ENCODE measurements around the gene SATB2. TPM values are rescaled to one million over a fixed set of nuclear protein-coding genes. Genes with fewer than 3 reads are reported as not detected.

The SATB2 gene
- total and polyA plus RNA-seq, 3 experiments from 2014 or later = 0.09 to 0.13 TPM; not detected in 1

DNA sequence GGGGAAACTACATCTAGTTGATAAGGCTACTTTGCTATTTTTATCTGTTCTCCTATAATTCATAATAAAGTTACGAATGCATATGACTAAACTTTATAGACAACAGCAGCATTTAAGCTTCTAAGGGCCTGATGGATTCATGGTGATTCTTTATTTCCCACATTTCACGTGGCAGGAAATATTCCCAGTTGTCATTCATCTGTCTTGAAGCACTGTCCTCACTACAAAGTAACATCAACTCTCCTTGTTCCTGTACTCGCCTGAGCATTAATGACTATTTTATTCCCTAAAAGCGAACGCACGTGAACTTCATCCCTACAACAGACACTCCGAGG, 2.6 kb downstream of the SATB2 start:
- H3K9me3 ChIP-seq (ENCODE audit: low read length) = no peaks in the 10 kb centered on the region
- POLR2A ChIA-PET = no interaction called here
- H3K27ac Mint-ChIP-seq = no peak overlapping the region
- H3K27ac ChIP-seq (ENCODE audit: low read depth, low read length) = peak overlapping the region; percentile 33
- H3K4me1 Mint-ChIP-seq = peaks cover 14 to 39% (median 28%) of the 10 kb centered on the region in 3 donors
- no peak for DNase-seq
- H3K4me3 ChIP-seq (ENCODE audit: low read length) = no peak overlapping the region
- peaks cover 17% of the 10 kb centered on the region for H3K4me1 ChIP-seq (ENCODE audit: insufficient read depth, low read length)
- peaks cover 27% of the 10 kb centered on the region for H3K27me3 ChIP-seq (ENCODE audit: insufficient read depth, low read length, poor library complexity, severe bottlenecking)
- H3K36me3 ChIP-seq (ENCODE audit: insufficient read depth, low read length) = no peaks in the 10 kb centered on the region
- peak overlapping the region in 3 of 7 donors; percentile 16 to 39 (median 30) for H3K4me3 Mint-ChIP-seq
- H3K27me3 Mint-ChIP-seq = peaks cover 36 to 65% of the 10 kb centered on the region in 2 donors
- H3K9me3 Mint-ChIP-seq = peaks cover 0 to 6% (median under 1%) of the 10 kb centered on the region in 5 donors
- CTCF ChIA-PET = no interaction called here
- peaks cover 0 to 2% (median 0%) of the 10 kb centered on the region in 3 donors for H3K36me3 Mint-ChIP-seq

DNA sequence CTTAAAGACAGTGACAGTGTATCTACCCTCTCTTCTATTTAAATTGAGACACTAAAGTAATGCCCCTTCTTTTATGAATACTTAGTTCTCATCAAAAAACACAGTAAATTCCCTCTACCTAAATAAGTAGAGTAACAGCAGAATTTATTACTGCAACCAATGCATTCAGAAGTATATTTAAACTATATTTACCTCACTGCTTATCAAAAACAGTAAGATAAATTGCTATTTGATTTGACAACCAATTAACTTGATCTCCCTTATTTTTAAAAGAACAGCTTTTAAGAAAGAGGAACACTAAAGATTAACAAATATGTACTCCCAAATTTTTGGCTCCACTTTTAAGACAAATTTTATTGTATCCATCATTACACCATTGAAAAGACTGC, 4.8 kb downstream of the SATB2 start:
- Histone ChIP-seq H3K27me3 (ENCODE audit: insufficient read depth, low read length, poor library complexity, severe bottlenecking) (peaks cover 21% of the 10 kb centered on the region), H3K4me1 (ENCODE audit: insufficient read depth, low read length) (peaks cover 11% of the 10 kb centered on the region), H3K27ac (ENCODE audit: low read depth, low read length) (peak overlapping the region; percentile 34), H3K9me3 (ENCODE audit: low read length) (no peaks in the 10 kb centered on the region), H3K4me3 (ENCODE audit: low read length) (no peak overlapping the region), H3K36me3 (ENCODE audit: insufficient read depth, low read length) (no peaks in the 10 kb centered on the region)
- DNase-seq = no peak
- H3K27ac Mint-ChIP-seq = no peak overlapping the region
- H3K9me3 Mint-ChIP-seq = peaks cover 0 to 3% (median 0%) of the 10 kb centered on the region in 5 donors
- no peaks in the 10 kb centered on the region for H3K36me3 Mint-ChIP-seq
- H3K4me1 Mint-ChIP-seq = peaks cover 6 to 27% (median 19%) of the 10 kb centered on the region in 3 donors
- H3K27me3 Mint-ChIP-seq = peaks cover 32 to 67% of the 10 kb centered on the region in 2 donors
- ChIA-PET POLR2A (no interaction called here), CTCF (no interaction called here)
- no peak overlapping the region for H3K4me3 Mint-ChIP-seq

DNA sequence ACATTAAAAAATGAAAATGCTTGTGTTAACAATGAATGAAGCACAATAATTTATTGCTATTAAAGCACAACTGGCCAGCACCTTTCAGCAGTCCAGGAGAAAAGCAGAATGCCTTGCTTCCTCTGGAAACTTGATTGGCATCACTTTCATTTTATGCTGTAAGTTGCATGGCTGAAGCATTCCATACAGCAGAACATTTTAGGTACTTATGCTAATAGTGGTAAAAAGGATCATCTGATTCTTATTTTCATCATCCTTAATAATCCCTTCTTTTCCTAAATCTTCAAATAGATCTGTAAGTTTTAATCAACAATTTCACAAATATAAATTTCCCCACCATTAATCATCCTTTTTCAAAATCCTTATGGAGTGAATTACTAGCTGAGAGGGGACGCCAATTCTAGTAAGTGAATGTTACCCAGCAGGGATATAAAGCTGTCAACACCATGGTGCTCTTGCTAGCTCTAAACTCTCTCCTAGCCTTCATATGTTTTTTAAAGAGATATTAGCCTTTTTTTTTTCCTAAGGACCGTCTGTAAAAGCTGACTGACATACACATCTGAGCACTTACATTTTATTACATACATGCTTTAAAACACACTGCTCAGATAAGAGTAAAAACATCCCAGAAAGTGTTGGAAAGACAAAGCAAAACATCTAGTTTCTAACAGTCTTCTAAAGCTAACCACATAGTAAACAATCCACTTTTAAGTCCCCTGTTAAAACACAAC, 5.3 kb downstream of the SATB2 start:
- Histone ChIP-seq H3K4me1 (ENCODE audit: insufficient read depth, low read length) (peaks cover 11% of the 10 kb centered on the region), H3K27ac (ENCODE audit: low read depth, low read length) (peak overlapping the region; percentile 34), H3K9me3 (ENCODE audit: low read length) (no peaks in the 10 kb centered on the region), H3K4me3 (ENCODE audit: low read length) (no peak overlapping the region), H3K36me3 (ENCODE audit: insufficient read depth, low read length) (no peaks in the 10 kb centered on the region), H3K27me3 (ENCODE audit: insufficient read depth, low read length, poor library complexity, severe bottlenecking) (peaks cover 21% of the 10 kb centered on the region)
- no peak overlapping the region for H3K27ac Mint-ChIP-seq
- CTCF ChIA-PET = no interaction called here
- peaks cover 32 to 66% of the 10 kb centered on the region in 2 donors for H3K27me3 Mint-ChIP-seq
- no peaks in the 10 kb centered on the region for H3K36me3 Mint-ChIP-seq
- H3K4me1 Mint-ChIP-seq = peaks cover 5 to 21% (median 17%) of the 10 kb centered on the region in 3 donors
- no peak overlapping the region for H3K4me3 Mint-ChIP-seq
- DNase-seq = no peak
- H3K9me3 Mint-ChIP-seq = peaks cover 0 to 3% (median 0%) of the 10 kb centered on the region in 5 donors
- POLR2A ChIA-PET = no interaction called here

DNA sequence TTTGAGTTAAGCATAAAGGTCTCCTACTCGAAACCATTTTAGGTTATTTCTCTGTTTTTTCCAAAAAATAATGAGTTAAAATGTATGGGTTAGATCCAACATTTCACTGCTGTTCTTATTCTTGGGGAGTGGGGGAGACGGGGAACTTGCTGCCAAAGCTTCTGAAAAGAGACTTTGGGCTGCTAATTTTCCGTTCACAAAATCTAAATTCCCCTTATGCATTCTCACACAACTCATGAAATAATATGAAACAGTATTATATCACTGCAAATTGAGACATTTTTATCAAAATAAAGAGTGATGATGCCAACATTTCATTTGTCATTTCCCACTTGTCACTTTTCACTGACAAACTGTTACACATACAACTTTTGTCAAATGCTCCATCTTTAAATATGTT, 7.8 kb downstream of the SATB2 start:
- Histone ChIP-seq H3K9me3 (ENCODE audit: low read length) (no peaks in the 10 kb centered on the region), H3K36me3 (ENCODE audit: insufficient read depth, low read length) (no peaks in the 10 kb centered on the region), H3K4me1 (ENCODE audit: insufficient read depth, low read length) (no peaks in the 10 kb centered on the region), H3K27ac (ENCODE audit: low read depth, low read length) (no peak overlapping the region), H3K27me3 (ENCODE audit: insufficient read depth, low read length, poor library complexity, severe bottlenecking) (peaks cover 4% of the 10 kb centered on the region), H3K4me3 (ENCODE audit: low read length) (no peak overlapping the region)
- no peak for DNase-seq
- POLR2A ChIA-PET = no interaction called here
- Mint-ChIP-seq H3K9me3 (no peaks in the 10 kb centered on the region), H3K27ac (no peak overlapping the region), H3K27me3 (peaks cover 20 to 67% of the 10 kb centered on the region in 2 donors), H3K4me1 (no peaks in the 10 kb centered on the region), H3K4me3 (no peak overlapping the region), H3K36me3 (no peaks in the 10 kb centered on the region)
- CTCF ChIA-PET = no interaction called here

DNA sequence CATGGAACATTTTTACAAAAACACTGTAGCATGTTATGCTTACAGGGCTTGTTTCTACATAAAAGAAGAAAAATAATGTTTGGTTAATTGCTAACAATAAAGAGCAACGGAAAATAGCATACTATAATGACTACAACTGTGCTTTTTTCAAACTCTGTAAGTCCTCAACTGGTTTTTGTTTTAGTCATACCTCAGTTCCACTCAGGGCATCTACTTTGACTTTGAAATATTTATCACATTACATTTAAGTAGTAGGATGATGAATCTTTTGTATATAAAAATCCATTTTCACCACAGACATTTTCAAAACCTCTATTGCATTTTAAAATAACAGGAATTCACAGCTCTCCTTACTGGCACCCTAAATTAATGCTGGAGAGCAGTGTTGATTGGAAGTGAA, 8.3 kb downstream of the SATB2 start:
- Mint-ChIP-seq H3K4me1 (no peaks in the 10 kb centered on the region), H3K4me3 (no peak overlapping the region), H3K36me3 (no peaks in the 10 kb centered on the region), H3K27ac (no peak overlapping the region), H3K27me3 (peaks cover 17 to 65% of the 10 kb centered on the region in 2 donors), H3K9me3 (no peaks in the 10 kb centered on the region)
- POLR2A ChIA-PET = no interaction called here
- no peaks in the 10 kb centered on the region for H3K36me3 ChIP-seq (ENCODE audit: insufficient read depth, low read length)
- CTCF ChIA-PET = no interaction called here
- H3K27me3 ChIP-seq (ENCODE audit: insufficient read depth, low read length, poor library complexity, severe bottlenecking) = peaks cover 4% of the 10 kb centered on the region
- no peaks in the 10 kb centered on the region for H3K9me3 ChIP-seq (ENCODE audit: low read length)
- H3K4me3 ChIP-seq (ENCODE audit: low read length) = no peak overlapping the region
- H3K27ac ChIP-seq (ENCODE audit: low read depth, low read length) = no peak overlapping the region
- DNase-seq = no peak
- H3K4me1 ChIP-seq (ENCODE audit: insufficient read depth, low read length) = no peaks in the 10 kb centered on the region

DNA sequence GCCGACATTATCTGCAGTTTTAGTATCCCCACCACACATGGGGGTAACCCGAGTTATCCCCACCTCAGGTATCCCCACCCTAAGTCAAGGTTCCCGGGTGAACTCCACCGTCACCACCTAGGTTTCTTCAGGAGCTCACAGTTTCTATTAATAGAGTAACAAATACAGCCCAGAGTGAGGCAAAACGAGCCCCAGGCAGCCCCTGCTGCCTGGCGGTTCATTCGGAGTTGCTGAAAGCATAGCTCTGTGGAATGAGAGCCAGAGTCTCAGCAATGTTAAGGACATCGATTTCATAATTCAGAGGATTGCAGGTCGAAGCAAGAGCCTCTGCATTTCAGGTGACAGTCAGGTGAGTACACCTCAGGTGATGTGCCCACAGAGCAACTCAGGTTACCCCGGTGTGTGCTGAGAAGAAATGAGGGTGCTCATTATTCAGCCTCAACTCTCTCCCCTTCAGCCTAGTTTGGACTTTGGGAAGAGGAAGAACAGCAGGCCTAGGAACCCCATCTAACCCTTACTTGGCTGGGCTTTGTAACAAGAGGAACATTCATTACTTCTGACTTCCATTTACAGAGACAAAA, 10.7 kb downstream of the SATB2 start:
- CTCF ChIA-PET = no interaction called here
- peaks cover 4% of the 10 kb centered on the region for H3K27me3 ChIP-seq (ENCODE audit: insufficient read depth, low read length, poor library complexity, severe bottlenecking)

DNA sequence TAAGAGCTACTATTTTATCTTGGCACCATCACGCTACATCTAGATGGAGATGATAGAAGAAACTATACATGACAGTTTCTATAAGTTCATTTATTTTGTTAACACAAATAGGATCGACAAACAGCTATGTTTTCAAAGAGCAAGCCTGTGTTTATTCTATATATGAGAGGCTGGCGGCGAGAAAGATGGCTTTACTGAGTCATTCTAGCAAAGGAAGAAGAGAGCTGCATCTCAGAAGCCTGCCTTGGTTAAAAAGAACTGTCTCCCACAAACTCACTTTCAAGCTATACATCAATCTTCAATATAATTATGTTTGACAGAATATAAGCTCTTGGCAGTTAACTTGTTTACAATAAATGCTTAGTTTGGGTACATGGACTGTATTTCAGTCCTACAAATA, 13.0 kb downstream of the SATB2 start:
- no peak overlapping the region for H3K27ac ChIP-seq (ENCODE audit: low read depth, low read length)
- H3K9me3 Mint-ChIP-seq = no peaks in the 10 kb centered on the region
- H3K36me3 ChIP-seq (ENCODE audit: insufficient read depth, low read length) = no peaks in the 10 kb centered on the region

More for the DNA sequence above, 10.7 kb downstream of the SATB2 start:
- DNase-seq = no peak
- Histone ChIP-seq H3K4me3 (ENCODE audit: low read length) (no peak overlapping the region), H3K9me3 (ENCODE audit: low read length) (no peaks in the 10 kb centered on the region), H3K27ac (ENCODE audit: low read depth, low read length) (no peak overlapping the region), H3K4me1 (ENCODE audit: insufficient read depth, low read length) (no peaks in the 10 kb centered on the region), H3K36me3 (ENCODE audit: insufficient read depth, low read length) (no peaks in the 10 kb centered on the region)
- Mint-ChIP-seq H3K4me3 (no peak overlapping the region), H3K27ac (no peak overlapping the region), H3K4me1 (no peaks in the 10 kb centered on the region), H3K36me3 (no peaks in the 10 kb centered on the region), H3K27me3 (peaks cover 4 to 64% of the 10 kb centered on the region in 2 donors), H3K9me3 (no peaks in the 10 kb centered on the region)
- POLR2A ChIA-PET = no interaction called here

DNA sequence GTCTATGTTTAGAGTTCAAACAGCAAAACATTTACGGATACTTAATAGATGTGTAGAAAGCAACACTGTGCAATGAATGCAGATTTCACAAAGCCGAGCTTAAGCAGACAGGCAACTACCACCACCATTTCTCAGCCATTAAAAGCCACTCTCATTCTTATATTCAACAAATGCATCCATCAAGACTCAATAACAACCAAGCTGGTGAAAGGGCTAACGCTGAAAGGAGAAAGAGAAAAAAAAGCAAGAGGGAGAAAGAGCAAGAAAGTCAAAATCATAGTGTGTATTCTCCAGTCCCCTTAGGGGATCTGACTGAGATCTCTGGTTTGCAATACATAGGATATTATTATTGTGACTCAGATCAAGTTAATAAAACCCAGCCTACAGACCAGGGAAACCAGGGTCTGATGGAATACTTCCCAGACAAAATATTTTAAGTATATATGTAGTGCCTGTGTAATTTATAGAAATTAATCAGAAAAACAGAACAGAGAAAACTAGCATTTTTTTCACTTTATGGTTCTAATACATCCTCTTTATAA, 14.1 kb downstream of the SATB2 start:
- DNase-seq = no peak
- no peaks in the 10 kb centered on the region for H3K36me3 Mint-ChIP-seq
- no peaks in the 10 kb centered on the region for H3K4me1 Mint-ChIP-seq
- peaks cover 3 to 58% of the 10 kb centered on the region in 2 donors for H3K27me3 Mint-ChIP-seq
- no peak overlapping the region for H3K27ac Mint-ChIP-seq
- H3K36me3 ChIP-seq (ENCODE audit: insufficient read depth, low read length) = no peaks in the 10 kb centered on the region
- H3K9me3 Mint-ChIP-seq = no peaks in the 10 kb centered on the region
- CTCF ChIA-PET = no interaction called here
- no peak overlapping the region for H3K27ac ChIP-seq (ENCODE audit: low read depth, low read length)
- H3K27me3 ChIP-seq (ENCODE audit: insufficient read depth, low read length, poor library complexity, severe bottlenecking) = no peaks in the 10 kb centered on the region
- H3K4me3 Mint-ChIP-seq = no peak overlapping the region
- no peaks in the 10 kb centered on the region for H3K9me3 ChIP-seq (ENCODE audit: low read length)
- POLR2A ChIA-PET = no interaction called here
- no peaks in the 10 kb centered on the region for H3K4me1 ChIP-seq (ENCODE audit: insufficient read depth, low read length)
- no peak overlapping the region for H3K4me3 ChIP-seq (ENCODE audit: low read length)

More for the DNA sequence above, 13.0 kb downstream of the SATB2 start:
- H3K4me3 Mint-ChIP-seq = no peak overlapping the region
- POLR2A ChIA-PET = no interaction called here
- H3K27ac Mint-ChIP-seq = no peak overlapping the region
- H3K4me1 Mint-ChIP-seq = no peaks in the 10 kb centered on the region
- no peaks in the 10 kb centered on the region for H3K36me3 Mint-ChIP-seq
- CTCF ChIA-PET = no interaction called here
- Histone ChIP-seq H3K27me3 (ENCODE audit: insufficient read depth, low read length, poor library complexity, severe bottlenecking) (no peaks in the 10 kb centered on the region), H3K4me3 (ENCODE audit: low read length) (no peak overlapping the region), H3K4me1 (ENCODE audit: insufficient read depth, low read length) (no peaks in the 10 kb centered on the region), H3K9me3 (ENCODE audit: low read length) (no peaks in the 10 kb centered on the region)
- no peak for DNase-seq
- H3K27me3 Mint-ChIP-seq = peaks cover 2 to 57% of the 10 kb centered on the region in 2 donors

All from CD8-positive, alpha-beta memory T cell (primary cell).